CD4-positive, alpha-beta T cell treated with Interleukin-10 for 1 hour (primary cell): ENCODE data around the gene ALOX5AP.
A peak's percentile ranks its signal among the peaks of the same experiment; 100 is the strongest.

Source experiments
- DNase-seq: peaks from one replicate; pipeline ENCODE4 v3.0.0-alpha.2; 2020

Gene ALOX5AP

GRCh38 chr13:30735025-30735871, at the start of gene ALOX5AP:
ALOX5AP (plus strand) TSS chr13:30735543; CDS start chr13:30735606, 63 bp downstream.
- peak; percentile 53 for DNase-seq

- no peak for DNase-seq
Observed at GRCh38 chr13:30685987-30686386, 49.4 kb upstream of the ALOX5AP start.

GRCh38 chr13:30687601-30688000, 47.7 kb upstream of the ALOX5AP start:
- DNase-seq, result no peak

GRCh38 chr13:30689752-30690151, 45.6 kb upstream of the ALOX5AP start:
- DNase-seq, result no peak

- DNase-seq, result peak; percentile 25
Observed at GRCh38 chr13:30690282-30691188, 44.8 kb upstream of the ALOX5AP start.

GRCh38 chr13:30692113-30692512, 43.2 kb upstream of the ALOX5AP start:
- DNase-seq, result no peak

GRCh38 chr13:30696278-30697176, 38.8 kb upstream of the ALOX5AP start:
- no peak for DNase-seq

- no peak for DNase-seq
Observed at GRCh38 chr13:30697177-30697953, 38.0 kb upstream of the ALOX5AP start.

GRCh38 chr13:30697996-30698401, 37.3 kb upstream of the ALOX5AP start:
- no peak for DNase-seq

GRCh38 chr13:30698488-30699005, 36.8 kb upstream of the ALOX5AP start:
- no peak for DNase-seq

- DNase-seq, result no peak
Observed at GRCh38 chr13:30700364-30700763, 35.0 kb upstream of the ALOX5AP start.

GRCh38 chr13:30702006-30702405, 33.3 kb upstream of the ALOX5AP start:
- no peak for DNase-seq

GRCh38 chr13:30704596-30704995, 30.7 kb upstream of the ALOX5AP start:
- DNase-seq, result no peak

- DNase-seq, result no peak
Observed at GRCh38 chr13:30705680-30706079, 29.7 kb upstream of the ALOX5AP start.

- DNase-seq, result no peak
Observed at GRCh38 chr13:30708541-30708940, 26.8 kb upstream of the ALOX5AP start.

GRCh38 chr13:30710442-30710841, 24.9 kb upstream of the ALOX5AP start:
- no peak for DNase-seq

- DNase-seq, result no peak
Observed at GRCh38 chr13:30711375-30711774, 24.0 kb upstream of the ALOX5AP start.

GRCh38 chr13:30711837-30712236, 23.5 kb upstream of the ALOX5AP start:
- DNase-seq, result no peak

- peak; percentile 25 for DNase-seq
Observed at GRCh38 chr13:30712536-30713532, 22.5 kb upstream of the ALOX5AP start.
